Measurements from ENCODE around the gene MYORG.
A peak's percentile ranks its signal among the peaks of the same experiment; 100 is the strongest.

MYORG gene

GRCh38 chr9:34384368-34385165 lies 7.9 kb upstream of the MYORG start:
- no peak for DNase-seq (ENCODE audit: low read depth)

GRCh38 chr9:34383904-34384303 lies 7.2 kb upstream of the MYORG start:
- no peak for DNase-seq (ENCODE audit: low read depth)

- no peak for DNase-seq (ENCODE audit: low read depth)
These were observed 6.2 kb upstream of the MYORG start for GRCh38 chr9:34382879-34383278.

GRCh38 chr9:34382054-34382453 lies 5.4 kb upstream of the MYORG start:
- DNase-seq (ENCODE audit: low read depth) = no peak

DNA sequence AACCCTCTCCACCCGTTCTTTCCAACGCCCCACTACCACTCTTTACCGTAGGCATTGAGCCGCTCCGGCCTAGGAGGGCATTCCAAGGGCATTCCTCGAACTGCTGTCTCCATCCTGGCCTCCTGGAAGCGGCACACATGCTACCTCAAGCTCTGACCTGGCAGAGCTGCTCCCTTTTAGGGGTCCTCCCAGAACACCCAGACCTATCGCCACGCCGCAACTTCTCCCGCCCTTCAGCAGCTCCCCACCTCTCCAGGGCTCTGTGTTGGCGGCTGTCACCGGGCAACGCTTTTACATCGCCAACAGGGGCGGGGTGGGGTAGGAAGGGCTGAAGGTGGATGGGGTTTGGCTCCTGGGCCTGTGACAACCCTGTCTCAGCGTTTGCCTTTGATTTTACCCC lies 4.6 kb upstream of the MYORG start:
- DNase-seq (ENCODE audit: low read depth) = no peak

DNA sequence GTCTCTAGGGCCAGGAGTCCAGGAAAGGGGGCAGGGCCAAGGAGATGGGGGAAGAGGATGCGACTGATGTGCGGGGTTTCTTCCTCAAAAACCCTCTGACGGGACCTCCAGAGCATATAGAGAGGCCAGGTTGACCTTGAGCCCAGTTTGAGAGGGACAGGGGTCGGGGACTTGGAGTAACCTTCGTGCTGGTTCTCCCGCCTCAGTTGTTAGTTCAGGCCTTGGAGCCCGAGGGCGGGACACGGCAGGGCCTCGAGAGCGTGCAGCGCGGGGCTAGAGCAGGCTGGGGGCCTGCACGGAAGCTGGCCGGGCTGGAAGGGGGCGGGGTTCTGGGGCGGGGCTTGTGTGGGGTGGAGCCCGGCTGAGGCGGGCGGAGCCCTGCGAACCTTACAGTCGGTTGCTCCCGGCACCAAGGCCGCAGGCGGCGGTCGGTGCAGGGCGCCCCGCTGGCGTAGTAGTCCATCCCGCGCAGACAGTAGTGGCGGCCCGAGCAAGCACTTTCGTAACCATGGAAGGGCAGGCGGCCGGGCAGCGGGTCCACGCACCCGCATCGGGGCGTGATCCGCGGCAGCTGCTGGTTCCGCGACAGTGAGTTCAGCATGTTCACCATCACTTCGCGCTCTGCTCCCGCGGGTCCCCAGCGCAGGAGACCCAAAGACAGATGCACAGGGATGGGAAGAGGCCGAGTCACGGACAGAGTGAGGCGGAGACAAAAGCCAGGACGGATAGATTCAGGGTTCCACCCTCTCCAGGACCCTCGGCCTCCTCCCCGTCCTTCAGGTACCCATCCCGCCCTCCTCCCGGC lies 4.0 kb upstream of the MYORG start:
- peak; percentile 59 for DNase-seq (ENCODE audit: low read depth)

DNA sequence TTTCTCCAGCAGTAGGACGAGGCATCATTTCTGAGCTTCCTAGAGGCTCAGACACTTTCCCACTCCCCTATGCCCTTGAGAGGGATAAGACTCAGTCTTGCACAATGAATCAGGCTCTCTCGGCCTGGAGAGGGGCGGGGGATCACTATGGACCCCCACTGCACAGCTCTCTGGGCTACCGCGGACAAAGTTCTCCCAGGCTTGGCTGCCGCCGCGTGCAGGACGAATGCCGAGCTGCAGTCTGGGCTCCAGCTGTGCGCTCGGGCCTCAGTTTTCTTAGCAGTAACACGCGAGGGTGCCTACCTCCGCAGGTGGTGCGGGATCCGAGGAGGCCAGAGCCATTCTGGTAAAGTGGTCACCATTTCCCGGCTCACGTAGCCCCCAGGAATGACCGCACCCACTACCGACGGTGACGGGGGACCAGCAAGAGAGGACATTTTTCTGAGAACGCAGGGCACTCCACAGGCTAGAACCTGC lies 3.4 kb upstream of the MYORG start:
- DNase-seq (ENCODE audit: low read depth) = no peak

DNA sequence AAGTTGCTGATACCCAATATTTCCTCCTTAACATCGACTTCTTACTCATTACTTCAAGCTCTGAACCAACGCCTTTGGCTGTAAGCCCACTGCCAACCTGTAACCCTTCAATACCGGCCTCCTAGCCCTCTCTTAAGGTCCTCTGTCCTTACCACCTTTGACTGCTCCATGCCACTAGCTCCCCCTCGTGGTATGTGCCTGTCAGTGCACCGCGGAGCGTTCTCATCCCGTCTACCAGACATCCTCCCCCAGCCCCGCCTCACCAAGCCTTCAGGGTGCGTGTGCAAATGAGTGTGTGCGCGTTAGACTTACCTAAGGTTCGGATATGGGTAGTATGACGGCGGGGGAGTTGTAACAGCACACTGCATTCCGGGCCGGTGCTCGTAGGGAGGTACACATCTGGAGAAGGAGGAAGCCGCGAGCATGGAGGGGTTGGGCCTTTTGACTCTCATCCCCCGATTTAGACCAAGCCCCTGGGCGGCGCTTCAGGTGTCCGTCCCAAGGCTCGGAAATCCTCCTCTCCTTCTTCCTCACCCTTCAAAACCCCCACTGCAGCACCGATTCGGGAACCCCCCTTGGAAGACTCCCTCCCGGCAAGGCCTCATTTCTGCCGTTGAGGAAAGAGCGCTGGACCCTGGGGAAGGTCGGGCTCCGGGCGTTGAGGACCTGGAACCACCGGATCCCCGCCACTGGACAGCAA lies 2.8 kb upstream of the MYORG start:
- peak; percentile 80 for DNase-seq (ENCODE audit: low read depth)

DNA sequence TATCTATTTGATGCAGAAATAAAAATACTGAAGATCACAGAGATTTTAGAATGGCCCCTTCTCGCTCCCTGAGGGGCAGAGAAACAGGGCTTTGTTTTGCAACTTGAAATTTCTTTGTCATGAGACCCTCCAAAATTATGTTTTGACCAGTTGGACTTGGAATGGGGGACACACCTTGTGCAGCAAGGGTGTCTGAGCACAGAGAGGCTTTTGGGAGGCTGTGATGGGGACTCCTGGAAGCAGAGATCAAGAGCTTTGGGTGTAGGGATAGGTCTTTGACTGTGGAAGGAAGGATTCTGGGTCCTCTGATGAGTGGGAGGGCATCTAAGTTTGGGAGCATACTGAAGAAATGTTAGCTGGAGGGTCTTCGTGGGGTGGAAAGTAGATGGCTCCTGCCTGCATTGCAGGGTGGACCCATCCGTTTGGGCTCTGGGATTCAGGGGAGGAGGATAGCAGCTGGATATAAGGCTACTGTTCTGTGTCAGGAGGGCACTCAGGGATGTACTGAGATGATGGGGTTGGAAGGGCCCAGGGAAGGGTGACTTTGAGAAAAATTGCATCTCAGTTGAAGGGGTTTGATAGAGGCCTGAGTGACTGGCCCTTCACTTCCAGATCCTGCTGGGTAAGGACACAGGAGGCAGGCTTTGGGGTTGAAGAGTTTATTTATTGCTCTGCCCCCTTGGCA lies 1.8 kb upstream of the MYORG start:
- DNase-seq (ENCODE audit: low read depth) = no peak

DNA sequence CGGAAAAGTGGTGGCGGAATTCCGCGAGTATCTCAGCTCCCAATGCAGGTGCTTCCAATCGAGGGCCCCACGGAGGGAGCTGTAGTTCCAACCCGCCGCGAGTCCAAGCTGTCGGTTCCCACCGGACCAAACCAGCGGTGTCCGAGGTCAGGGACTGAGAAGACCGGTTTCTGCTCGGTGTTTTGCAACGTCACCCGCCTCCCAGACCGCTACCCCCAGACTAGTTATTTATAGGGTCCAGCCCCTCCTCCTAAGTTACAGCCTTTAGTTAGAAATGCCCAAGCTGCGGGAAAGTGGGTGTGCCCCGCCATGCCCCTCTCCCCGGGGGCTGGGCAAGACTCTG lies 677 bp upstream of the MYORG start:
- DNase-seq (ENCODE audit: low read depth) = no peak

GRCh38 chr9:34375901-34376595 lies 650 bp downstream of the MYORG start:
- no peak for DNase-seq (ENCODE audit: low read depth)

DNA sequence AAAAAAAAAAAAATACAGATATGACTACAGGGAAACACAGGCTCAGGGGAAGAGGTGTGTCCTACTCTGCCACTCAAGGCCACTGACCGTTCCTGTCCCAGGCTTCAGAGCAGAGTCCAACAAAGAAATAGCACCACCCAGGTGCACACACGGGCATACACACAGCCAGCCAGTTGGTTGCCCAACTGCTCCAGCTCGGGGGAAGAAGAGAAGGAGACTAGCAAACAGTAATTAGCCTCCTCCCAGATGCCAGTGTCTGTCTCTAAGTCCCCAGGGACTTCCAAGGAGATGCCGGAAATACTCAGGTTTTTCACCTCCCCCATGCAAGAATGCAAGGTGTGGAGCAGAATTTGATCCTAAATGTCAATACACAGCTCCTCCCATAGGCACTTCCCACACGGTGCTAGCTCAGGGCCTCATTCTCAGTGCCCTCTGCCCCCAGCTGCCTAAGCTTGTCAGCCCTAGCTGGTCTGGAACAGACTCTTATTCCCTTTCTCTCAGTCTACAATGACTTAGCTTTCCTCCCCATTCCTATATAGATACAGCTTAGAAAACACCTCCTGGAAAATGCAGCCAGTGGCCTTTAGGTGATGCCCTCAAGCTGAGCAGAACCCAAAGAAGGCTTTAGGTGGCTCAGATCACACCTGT lies 1.7 kb downstream of the MYORG start:
- DNase-seq (ENCODE audit: low read depth) = no peak

DNA sequence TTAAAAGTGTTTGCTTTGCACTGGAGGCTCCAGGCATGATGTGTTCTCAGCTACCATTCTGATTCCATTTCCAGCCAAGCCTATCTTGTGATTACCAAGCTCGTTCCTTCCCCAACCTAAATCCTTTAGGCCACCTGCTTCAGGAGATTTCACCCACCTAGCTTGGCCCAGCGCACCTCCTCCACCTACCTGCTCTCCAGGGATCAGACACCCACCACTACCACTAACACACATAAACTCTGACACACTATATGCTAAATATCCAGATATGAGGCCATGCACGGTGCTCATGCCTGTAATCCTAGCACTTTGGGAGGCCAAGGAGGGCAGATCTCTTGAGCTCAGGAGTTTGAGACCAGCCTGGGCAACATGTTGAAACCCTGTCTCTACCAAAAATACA lies 2.4 kb downstream of the MYORG start:
- DNase-seq (ENCODE audit: low read depth) = no peak

GRCh38 chr9:34373749-34374148 lies 2.9 kb downstream of the MYORG start:
- DNase-seq (ENCODE audit: low read depth) = no peak

- no peak for DNase-seq (ENCODE audit: low read depth)
These were observed 4.2 kb downstream of the MYORG start for GRCh38 chr9:34372467-34373011.

DNA sequence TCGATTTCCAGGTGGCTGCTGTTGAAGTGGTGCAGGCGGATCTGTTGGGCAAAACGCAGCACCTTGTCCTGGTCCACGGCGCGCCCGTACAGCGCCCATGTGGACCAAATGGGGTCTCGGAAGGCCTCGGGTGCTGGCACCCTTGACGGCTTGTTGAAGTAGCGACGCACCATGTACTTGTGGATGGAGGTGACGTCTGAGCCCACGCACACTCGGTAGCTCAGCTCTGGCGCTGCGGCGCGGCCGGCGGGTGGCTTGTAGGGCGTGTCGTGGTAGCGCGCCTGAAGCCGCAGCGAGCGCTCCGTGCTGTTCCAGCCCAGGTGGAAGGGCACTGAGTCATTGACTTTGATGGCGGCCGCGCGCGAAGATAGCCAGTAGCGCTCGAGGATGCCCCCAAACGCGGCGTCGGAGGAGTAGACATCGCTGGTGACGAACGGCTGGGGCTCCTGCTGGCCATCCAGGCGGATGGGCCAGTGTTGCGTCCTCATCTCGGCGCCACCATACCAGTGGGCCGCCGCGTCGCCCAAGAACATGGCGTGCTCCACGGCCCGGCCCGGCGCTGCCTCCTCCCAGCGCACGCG lies 4.7 kb downstream of the MYORG start:
- DNase-seq (ENCODE audit: low read depth) = no peak

GRCh38 chr9:34370970-34371880 lies 5.5 kb downstream of the MYORG start:
- no peak for DNase-seq (ENCODE audit: low read depth)

GRCh38 chr9:34370335-34370969 lies 6.2 kb downstream of the MYORG start:
- DNase-seq (ENCODE audit: low read depth) = no peak

DNA sequence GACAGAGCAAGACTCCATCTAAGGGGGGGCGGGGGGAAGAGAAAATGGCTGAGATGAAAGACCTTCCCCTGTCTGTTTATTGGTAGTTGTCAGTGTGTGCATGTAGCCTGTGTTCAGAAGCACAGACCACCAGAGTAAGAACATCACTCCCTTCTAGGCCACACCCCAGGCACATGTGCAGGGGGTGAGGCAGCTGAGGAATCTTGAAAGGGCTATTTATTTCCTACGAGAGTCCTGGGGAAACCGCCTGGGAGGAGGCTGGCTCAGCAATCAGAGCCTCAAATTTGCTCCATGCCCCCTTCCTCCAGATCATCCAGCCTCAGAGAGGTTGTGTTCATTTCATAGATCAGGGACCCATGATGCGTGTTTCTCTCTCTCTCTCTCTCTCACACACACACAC lies 7.1 kb downstream of the MYORG start:
- DNase-seq (ENCODE audit: low read depth) = no peak
